Stimulated activated CD8-positive, alpha-beta memory T cell treated with anti-CD3 and anti-CD28 coated beads, Interleukin-2, amount 100 ng/mL, for 1 hour (primary cell): Measurements from ENCODE around the gene C13orf46.

ENCODE experiments used
- DNase-seq, 2 donors: peaks; one replicate each; pipeline ENCODE4 v3.0.0-alpha.2; 2020; ENCODE audit warnings: low read depth in 2 of 2

The C13orf46 gene

DNA sequence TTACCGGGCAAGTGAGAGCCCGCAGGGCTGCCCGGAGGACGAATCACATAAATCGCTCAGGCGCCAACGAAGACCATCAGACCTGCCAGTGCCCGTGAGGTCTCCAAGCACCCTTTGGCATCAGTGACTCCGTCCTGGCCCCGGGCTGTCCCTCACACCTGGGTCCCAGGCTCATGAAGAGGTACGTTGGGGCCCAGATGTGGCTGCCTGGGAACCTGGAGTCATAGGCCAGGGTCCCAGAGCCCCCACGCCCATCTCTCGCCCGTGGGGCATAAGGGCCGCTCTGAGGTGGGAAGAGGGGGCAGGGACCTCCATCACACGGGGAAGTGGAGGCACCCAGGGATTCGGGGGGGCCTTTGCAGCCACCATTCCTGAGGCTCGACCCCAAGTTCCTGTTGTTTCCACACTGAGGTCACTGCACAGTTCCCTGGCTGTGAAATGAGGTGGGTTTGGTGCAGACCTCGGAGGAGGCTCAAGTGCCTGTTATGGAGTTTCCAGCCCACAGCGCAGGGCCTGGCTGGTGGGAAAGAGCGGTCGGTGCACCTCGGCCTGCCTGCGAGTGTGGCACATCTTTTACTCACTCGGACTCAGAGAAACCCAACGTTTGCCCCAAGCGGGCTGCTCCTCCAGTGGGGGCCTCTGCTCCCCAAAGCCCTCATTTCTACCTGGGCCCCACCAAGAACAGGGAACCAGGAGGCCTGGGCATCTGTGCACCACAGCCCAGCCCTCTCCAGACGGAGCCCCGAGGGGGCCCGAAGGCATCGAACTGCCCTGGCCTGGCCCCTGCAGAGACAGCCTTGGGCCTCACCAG, 35.9 kb upstream of the C13orf46 start:
- DNase-seq = no peak

DNA sequence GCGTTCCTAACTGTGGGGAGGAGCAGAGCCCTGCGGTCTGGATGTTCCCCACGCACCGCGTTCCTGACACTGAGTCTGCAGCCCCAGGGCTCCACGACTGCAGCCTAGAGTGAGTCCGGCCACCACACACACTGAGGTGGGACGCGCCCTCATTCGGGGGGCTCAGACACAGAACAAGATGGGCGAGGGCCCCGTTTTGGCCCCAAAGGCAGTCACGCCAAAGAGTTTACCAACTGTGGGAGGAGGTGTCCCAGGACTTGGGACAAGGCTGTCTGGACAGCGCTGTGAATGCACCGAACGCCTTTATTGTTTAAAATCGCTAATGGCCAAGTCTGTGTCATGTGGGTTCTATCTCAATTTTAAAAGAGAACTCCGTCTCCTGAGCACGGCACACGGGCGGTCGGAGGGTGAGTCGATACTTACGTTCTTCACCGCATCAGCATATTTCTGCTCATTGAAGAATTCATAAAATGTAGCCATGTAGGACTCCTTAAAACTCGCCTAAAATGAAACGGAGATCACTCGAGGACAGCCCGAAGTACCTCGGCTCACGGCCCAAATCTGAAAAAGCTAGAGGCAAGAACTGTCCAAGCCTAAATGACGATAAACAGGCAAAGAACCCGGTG, 35.2 kb upstream of the C13orf46 start:
- no peak for DNase-seq

DNA sequence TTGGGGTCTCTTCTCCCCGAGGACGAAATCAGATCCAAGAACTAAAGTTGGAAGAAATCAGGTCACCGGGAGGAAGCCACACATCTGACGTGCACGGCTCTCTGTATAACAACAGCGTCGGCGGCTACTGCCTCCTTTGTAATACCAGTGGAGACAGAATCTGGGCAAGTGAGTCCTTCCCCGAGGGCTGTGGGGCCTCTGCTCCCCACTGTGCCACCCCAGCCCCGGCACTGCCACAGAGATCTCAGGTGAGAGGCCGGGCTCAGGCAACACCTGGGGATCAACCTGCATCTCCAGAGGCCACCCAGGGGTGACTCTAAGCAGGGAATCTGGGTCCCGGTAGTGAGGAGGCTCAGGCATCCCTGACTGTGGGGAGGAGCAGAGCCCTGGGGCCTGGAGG, 33.7 kb upstream of the C13orf46 start:
- DNase-seq = no peak

DNA sequence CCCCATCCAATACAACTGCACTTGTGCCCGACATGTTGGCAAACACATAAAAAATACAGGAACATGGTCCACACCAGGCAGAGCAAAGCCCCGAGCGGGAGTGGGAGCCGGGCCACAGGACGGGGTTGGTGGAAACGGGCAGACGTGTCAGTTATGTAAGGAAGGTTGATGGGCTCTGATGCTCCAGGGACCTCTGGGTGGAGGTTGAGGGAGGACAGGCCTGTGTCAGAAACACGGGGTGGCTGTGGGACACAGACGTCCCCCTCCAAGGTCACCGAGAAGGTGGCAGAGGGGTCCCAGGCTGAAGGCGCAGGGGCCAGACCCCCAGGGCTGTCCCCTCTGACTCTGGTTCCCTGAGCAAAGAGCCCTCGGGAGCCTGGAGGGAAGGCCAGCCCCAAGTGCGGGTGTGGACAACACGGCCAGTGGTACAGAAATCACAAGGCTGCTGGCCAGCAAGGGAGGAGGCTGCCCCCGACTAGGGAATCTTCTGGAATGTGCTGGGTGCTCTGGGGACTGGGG, 31.4 kb upstream of the C13orf46 start:
- no peak for DNase-seq

DNA sequence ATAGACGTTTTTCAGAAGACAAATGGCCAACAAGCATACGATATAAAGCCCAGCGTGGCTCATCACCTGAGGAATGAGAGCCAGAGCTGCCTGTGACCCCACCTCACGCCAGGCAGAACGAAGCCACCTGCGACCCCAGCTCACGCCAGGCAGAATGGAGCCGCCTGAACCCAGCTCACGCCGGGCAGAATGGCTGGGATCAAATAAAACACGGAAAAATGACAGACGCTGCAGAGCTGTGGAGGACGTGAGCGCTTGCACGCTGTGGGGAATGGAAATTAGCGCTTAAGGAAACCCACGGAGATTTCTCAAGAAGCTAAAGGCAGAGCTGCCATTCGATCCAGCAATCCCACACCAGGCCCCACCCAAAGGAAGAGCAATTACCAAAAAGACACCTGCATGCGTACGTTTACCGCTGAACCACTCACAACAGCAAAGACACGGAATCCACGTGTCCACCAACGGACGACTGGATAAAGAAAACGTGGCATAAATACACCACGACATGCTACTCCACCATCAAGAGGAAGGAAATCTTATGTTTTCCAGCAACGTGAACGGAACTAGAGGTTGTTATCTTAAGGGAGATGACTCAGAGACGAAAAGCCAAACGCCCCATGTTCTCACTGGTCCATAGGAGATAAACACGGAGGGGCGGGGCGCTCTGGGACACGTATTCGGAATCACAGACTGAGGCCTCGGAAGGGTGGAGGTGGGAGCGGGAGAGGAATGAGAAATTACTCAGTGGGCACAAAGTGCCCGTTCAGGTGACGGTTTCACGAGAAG, 30.7 kb upstream of the C13orf46 start:
- no peak for DNase-seq

DNA sequence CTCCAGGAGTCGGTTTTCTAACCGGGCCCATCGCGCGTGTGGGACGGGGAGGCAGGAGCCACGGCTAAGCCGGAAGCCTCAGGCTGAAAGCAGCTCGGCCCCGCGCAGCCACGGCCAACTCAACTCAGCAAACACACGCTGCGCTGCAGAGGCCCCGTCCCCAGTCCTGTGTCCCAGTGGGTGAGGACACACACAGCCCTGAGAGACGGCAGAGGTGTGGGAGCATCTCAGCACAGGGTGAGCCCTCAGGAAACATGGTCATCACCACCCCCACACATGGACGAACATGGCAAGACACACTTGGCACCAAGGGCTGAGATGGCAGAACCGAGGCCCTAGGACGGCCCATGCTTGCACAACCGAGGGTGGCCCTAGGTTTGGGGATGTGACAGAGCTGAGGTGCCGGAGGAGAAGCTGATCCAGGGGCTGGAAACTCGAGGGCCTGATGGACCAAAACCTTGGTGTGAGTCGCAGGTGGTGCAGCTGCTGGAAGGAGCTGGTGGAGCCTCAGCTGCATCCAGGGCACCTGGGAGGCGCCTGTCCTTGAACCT, 29.0 kb upstream of the C13orf46 start:
- DNase-seq = no peak

DNA sequence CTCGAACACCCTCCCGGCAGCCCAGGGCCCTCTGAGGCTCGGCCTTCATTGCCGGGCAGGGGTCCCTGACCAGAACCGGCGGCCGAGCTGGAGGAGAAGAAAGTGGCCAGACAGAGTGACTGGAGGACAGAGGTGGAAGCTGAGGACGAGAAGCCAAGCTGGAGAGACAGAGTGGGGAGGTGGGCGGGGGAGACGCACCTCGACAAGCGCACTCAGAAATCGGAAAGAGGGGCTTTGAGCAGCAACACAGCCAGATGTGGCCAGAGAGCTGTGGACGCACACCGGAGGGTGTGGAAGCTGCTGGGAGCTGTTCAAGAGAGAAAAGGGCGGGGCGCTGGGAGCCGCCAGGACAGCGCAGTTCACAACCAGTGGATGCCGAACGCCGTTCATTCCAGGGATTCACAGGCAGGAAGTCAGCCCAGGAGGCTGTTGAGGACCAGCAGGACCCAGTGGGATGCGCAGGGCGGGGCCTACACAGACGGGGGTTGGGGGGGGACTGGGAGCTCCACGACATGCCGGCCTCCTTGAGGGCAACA, 28.2 kb upstream of the C13orf46 start:
- no peak for DNase-seq

DNA sequence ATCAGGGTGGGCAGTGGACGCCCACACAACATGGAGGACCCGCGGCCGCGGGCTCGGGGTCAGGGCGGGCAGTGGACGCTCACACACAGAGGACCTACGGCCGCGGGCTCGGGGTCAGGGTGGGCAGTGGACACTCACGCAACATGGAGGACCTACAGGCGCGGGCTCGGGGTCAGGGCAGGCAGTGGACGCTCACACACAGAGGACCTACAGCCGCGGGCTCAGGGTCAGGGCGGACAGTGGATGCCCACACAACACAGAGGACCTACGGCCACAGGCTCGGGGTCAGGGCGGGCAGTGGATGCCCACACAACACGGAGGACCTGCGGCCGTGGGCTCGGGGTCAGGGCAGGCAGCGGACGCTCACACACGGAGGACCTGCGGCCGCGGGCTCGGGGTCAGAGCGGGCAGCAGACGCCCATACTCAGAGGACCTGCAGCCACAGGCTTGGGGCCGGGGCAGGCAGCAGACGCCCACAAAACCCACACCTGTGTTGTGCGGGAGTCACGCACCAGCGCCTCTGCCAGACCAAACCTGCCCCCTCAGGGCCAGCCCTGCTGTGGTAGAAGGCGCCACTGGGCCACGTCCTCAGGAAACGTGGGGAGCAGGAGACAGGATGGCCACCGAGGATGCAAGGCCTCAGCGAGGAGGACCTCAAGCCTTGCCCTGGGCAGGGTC, 27.6 kb upstream of the C13orf46 start:
- DNase-seq = no peak

DNA sequence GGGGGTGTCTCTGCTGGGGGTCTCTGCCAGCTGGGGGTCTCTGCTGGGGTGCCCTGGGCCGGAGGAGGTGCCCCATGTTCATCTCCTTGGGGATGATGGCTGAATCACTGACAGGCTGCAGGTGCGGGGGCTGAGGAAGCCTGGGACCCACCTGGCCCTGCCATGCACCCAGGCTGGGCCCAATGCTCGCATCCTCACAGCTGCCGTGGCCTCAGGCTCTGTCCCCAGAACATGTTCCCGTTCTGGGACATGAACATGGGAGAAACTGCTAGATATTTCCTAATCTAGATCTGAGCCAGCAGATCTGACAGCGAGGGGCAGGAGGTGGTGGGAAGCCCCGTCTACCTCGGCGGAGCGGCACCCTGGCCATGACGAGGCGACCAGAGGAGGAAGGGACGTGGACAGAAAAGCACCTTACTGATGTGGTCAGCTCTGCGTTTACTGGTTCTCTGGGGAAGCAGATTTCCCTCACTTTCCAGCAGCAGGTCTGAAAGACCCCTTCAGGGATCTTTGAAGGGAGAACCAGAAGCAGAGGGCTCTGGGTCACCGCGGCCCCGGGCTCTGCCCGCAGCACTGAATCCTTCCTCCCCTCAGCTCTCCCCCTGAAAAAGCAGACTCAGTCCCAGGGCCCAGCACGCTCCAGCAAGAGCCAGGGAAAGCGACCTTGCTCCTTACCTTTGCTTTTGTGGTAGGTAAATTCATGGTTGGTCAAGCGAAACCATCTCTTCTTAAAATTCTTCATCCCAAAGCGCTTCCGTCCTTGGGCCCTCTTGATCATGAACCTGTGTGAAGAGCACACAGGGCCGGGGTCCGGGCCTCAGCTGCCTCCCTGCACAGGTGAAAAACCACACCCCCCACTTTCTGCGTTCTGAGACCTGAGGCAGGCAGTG, 26.5 kb upstream of the C13orf46 start:
- no peak for DNase-seq

DNA sequence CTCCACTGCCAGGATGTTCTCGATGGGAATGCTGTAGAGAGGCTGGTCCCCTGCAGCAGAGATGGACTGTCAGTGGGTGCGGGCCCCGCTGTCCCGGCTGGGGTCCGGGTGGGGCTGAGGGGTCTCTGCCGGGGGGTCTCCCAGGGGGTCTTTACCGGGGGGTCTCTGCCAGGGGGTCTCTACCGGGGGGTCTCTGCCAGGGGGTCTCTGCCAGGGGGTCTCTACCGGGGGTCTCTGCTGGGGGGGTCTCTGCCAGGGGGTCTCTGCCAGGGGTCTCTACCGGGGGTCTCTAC, 25.7 kb upstream of the C13orf46 start:
- no peak for DNase-seq

DNA sequence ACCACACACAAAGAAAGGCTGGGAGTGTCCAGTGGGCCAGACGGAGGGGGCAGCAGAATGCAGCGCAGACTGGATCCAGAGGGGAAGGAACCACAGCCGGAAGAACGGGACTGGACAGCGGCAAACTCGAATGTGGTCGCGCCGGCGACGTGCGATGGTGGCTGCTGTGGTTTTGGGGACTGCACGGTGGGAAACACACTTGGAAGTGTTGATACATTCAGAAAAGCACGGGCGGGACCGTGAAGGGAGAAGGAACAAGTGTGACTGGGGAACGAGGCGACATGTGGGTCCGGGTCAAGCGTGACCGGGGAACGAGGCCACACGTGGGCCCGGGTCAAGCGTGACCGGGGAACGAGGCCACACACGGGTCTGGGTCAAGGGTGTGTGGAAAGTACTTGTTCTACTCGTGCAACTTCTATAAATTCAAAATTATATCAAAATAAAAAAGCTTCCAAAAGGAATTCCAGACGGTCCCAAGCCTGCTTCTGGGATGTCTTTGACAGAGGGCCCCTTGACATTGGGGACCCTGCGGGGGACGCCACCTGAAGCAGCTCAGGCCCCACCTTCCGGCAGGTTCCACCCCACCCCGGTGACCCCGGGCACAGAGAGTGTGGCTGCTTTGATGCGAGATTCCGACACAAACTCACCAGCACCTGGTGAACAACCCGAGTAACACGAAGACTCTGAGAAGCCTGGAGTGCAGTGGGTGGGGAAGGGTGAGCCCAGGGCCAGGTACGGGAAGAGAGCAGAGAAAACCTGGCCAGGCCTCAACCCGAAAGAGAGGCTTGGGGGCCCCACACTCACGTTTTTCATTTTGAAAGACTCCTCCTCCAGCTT, 25.1 kb upstream of the C13orf46 start:
- DNase-seq = no peak

DNA sequence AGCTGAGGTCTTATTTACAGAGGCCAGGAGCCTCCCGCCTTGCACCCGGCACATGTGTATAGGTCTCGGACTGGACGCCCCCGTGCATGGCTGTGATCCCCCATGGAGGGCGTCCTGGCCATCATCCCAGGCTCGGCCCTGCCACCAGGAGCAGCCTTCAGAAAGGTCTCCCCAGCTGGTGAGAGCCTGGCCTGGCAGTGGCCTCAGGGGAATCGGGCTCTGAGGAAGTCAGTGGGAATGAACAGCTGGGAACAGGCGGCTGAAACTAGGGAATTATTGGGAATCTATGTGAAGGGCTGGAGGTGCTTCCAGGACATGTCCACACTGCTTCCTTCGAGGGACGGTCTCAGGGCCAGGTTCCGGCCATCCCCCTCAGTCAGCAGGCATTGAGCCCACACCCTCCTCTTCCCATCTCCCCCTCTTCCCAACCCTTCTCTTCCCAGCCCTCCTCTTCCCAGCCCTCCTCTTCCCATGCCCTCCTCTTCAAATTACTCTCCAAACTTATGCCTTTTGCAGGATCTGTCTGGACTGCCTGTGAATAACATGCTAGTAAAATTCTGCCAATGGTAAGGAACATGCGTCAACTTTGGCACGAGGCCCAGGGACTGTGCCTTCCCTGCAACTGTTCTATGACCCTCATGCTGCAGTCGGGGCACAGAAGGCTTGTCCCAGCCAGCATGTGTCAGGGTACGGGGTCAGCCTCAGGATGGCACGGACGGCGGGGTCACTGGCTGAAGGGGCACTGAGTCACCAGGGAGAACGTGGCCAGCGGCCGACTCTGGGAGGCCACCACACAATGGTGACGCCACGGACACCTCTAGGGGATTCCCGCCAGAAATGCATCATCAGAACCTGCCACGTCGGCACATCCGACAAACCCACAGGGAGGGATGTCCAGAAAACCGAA, 24.2 kb upstream of the C13orf46 start:
- no peak for DNase-seq

DNA sequence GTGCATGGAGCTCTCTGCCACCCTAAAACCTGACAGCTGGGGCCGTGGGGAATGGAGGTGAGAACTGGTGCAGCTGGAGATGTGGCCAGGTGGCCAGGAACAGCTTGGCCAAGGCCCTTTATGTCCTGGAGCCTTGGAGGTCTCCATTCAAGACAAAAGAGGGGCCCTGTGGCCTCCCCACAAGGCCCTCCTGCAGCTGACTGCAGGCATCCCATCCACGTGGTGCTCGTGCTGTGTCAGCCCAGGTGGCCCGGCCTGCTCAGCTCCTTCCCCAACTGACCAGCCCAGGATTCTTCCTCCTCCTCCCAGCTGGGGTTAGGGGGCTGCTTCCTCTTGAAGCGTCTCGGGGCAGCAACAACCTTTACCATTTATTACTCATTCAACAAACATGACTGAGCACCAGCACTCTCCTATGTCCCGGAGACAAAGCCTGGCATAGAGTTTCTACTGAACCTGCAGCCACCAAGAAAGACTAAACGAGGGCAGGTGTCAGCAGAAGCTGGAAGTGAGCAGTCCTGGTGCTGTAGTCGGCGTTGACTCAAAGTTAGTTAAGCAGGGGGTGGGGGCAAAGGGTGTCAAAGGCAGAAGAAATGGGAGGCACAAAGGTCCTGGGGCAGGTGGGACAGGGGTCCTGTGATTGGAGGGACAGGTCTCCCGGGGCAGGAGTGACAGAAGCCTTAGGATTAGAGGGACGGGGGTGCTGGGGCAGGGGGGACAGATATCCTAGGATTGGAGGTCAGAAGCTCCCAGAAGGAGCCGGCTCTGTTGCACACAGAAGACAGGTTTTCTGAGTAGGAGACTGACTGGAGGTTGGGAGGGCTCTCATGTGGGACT, 23.3 kb upstream of the C13orf46 start:
- no peak for DNase-seq

DNA sequence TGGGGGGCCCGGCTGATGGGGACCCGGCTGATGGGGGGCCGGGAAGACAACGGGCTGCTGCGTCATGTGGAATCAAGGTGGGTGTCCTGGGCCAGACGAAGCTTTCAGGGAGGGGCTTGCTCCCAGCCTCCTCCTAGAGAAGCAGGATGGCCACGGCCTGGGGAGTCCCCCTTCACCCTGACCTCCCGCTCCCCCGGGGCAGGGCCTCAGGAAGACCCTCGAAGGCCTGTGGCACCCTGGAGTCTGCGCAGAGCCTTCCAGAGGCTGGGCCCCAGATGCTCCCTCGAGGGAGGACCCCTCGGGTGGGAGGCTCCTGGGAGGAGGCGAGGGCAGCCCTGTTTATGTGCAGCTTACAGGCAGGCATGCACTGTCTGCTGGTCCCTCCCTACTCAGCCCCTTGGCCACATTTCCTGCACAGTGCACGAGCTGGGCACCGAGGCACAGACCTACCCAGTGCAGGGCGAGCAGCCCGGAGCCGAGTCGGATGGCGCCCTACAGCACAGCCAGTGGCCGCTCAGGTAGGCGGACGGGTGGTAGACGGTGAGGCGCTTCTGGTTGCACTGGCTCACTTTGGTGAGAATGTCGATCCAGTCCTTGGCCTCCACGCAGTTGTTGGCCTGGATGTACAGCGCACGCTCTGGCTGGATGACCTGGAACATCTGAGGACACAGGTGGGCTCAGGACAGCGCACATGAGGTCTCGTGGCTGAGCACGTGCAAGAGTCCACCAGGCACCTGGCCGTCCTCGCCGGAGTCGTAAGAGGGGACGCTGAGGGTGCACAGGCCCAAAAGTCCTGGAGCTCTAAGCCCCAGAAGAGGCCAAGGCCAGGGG, 22.4 kb upstream of the C13orf46 start:
- DNase-seq = no peak

DNA sequence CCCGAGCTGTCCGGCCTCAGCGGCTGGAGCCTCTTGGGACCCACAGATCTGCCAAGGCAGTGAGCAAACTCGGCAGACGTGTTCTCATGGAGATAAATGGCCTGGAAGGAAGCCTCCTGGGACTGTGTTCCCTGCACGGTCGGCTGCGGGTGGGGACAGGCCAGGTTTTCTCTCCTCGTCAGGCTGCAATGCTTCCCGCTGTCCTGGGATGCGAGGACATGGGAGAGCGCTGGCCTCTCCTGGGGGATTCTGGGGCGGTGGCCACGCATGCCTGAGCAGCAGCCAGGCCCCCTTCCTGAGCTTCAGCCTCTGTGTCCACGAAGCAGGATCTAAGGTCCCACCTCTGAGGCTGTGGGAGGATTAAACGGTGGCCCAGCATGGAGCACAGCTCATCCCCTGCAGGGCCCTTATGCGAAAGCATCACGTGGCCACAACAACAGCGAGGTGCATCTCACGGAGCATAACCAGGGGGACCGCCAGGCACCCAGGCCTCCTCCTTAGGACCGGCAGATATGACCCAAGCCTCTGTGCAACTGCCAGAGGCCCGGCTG, 21.2 kb upstream of the C13orf46 start:
- DNase-seq = no peak

DNA sequence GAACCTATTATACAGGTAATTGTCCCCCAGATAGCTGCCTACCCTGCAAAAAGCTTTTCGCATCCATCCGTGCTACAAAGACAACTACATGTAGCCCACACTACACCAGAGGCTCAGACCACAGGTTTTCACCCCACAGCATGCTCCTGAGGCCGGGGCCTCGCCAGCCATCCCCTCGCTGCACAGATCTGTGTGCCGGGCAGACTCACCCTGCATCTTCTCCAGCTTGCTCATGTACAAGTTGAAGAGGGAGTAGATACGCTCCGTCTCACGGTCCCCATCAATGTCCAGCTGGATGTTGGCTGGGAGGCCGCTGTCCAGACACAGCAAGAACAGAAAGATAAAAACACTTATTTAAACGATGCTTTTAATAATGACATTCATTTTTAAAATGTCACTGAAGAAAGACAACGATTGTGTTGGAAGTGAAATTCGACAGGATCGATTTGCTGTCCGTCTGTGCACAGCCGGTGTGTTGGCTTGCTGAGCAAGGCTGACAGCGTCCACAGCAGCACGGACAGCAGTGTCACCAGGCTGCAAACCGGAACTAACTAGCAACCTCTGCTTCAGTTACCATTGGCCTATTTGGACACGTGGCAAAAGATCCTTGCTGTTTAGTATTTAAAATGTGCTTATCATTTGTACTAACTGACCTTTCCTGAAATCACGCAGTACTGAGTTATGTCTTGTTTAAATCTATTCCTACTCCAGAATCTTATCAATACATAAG, 18.6 kb upstream of the C13orf46 start:
- no peak for DNase-seq
